ENCODE results near the gene LUC7L.
A peak's percentile ranks its signal among the peaks of the same experiment; 100 is the strongest.
"Not testable (repeated sequence)": the region's sequence is repeated elsewhere in the genome, so short reads cannot be mapped to it uniquely, and the experiment has no call there.

LUC7L gene, protein sequence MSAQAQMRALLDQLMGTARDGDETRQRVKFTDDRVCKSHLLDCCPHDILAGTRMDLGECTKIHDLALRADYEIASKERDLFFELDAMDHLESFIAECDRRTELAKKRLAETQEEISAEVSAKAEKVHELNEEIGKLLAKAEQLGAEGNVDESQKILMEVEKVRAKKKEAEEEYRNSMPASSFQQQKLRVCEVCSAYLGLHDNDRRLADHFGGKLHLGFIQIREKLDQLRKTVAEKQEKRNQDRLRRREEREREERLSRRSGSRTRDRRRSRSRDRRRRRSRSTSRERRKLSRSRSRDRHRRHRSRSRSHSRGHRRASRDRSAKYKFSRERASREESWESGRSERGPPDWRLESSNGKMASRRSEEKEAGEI

DNA sequence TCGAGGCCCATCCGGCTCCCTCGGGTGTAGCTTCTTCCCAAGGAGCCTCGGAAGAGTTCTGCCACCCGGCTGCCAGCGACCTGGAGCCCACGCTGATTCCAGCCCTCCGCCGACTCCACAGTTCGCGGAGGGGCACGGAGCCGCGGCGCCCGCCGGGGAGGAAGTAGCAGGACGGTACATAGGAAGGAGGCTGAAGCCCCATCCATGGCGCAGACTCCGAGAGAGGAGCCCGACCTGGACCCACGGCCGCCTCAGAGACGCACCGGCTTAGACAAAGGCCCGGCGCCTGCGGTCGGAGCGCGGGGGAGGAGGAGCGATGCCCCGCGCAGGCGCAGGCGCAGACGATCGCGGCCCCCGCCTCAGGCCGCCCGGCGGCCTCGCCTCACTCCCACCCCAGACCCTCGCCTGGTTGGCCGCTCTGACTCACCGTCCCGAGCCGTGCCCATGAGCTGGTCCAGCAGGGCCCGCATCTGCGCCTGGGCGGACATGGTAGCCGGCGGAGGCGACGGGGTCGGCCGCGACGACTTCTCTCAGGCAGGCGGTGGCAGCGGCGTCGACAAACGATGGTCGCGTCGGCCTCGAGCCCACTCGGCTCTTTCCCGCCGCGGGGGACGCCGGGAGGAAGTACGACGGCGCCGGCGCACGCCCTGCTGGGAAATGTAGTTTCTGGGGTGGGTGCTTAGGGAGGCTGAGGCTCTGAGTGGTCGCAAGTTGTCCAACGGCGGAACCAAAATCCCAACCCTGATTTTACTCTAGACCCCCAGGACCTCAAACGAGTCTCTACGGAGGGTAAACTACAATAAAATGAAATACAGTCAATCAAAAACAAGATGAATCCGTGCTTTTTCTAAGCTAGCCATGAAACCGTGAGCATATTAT, at the start of gene LUC7L:
LUC7L (minus strand) TSS at position 598 of the 879 bp plus-strand sequence; CDS start at position 488, 110 bp downstream.
- peak; percentile 70 for DNase-seq

DNA sequence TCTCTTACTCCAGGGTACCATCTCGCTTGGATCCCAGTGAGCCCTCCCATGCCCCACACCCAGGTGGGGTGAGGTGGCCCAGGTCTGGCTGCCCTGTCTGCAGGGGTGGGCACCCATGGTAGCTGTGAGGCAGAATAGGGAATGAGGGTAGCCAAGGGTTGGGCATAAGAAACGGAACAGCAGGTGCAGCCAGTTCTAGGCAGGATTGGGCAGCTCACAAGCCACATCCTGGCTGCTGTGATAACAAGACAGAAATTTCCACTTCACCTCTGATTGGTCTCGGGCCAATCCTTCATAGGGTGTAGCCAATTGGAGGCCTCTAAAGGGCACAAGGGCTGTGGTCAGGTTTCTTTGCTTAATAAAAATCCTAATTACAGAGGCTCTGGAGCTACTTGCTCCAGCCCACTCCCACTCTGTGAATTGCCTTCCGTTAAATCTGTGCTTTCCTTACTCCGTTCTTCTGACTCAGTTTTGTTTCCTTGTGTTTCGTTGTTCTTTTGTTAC, 49.7 kb upstream of the LUC7L start:
- no peak for DNase-seq

DNA sequence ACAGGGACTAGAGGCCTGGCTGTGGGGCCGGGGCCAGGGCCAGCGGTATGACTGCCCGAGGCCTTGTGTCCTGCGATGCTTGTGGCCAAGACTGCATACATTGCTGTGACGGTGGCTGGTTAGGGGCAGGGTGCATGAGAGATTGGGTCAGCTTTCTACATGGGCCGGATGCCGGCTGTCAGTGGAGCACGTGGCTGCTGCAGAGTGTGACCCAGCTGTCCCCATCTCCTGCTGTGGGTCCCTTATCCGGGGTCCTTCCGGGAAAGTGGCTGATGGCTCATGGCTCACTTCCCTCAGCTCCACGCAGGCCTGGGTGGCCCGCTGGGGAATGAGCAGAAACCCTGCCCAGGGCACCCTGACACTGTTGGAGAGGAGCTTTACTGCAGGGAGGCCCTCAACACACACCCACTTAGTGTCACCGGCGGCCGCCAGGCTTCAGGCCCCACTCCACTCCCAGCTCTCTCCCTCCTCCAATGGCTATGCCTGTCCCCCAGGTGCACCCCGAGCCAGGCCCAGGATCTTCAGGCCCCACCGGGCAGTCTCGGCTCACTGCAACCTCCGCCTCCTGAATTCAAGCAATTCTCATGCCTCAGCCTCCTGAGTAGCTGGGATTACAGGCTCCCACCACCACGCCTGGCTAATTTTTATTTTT, 47.3 kb upstream of the LUC7L start:
- no peak for DNase-seq

- DNase-seq, result no peak
Observed at GRCh38 chr16:275786-276232, 46.6 kb upstream of the LUC7L start, which contains the start of gene RGS11. RGS11 (minus strand) TSS chr16:275944; CDS start chr16:275911, 33 bp downstream.

DNA sequence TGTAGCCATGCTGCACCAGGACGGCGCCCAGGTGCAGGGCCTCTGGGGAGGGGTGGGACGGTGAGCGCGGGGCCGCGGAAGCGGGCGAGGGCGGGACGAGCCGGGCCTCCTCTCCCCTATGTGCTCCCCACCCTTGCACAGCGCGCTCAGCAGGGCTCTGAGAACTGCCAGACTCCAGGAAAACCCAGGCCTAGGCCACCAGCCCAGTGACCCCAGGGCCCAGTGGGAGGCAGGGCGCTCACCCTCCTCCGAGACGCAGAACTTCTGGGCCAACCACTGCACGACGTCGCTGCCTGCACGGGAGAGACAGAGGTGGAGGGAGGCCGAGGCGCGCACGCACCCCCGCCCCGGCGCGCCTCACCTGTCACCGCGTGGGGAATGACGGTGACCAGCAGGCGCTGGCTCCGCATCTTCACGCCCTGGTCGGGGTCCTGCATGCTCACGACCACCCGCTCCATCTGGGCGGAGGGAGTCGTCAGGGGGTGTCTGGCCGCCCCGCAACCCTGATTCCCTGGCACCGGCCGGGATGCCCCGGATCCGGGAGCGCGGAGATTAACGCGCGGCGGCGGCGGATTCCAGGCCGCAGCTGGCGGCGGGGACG, 45.9 kb upstream of the LUC7L start:
- no peak for DNase-seq

DNA sequence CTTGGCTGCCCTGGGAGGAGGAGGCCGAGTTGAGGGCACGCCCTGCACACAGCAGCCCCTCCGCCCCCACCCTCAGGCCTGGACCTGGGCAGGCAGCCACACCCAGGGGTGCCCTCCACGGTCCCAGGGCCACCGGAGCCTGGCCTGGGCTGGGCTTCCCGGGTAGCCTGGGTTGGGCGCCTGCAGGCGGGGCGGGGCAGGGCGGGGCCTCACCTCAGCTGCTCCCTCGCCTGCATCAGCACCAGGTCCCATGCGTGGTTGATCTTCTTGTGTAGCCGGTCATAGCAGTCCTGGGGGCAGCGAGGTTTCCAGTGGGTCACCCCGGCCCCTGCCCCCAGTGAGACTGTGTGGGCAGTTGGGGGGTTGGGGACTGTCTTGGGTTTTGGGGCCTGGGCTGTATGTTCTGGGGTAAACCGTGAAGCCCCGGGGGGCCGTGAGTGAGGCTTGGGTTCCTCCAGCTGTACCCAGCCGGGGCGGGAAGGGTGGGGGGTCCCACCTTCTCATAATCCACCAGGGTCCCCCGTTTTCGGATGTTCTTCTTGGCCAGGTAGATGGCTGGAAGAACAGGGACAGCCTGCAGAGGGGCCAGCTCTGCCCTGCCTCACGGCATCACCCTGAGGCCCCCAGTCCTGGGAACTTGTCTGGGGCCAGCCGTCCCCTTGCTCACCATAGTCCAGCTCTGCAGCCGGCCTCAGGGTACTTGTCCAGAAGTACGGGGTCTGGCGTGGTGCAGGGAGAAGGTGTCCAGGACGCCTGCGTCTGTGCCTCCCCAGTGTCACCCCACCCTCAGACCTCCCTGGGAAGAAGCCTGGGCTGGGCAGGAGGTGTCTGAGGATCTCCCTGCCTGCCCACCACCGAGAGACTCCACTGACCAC, 44.5 kb upstream of the LUC7L start:
- no peak for DNase-seq

- DNase-seq, result no peak
Observed at GRCh38 chr16:272633-273546, 43.6 kb upstream of the LUC7L start.

DNA sequence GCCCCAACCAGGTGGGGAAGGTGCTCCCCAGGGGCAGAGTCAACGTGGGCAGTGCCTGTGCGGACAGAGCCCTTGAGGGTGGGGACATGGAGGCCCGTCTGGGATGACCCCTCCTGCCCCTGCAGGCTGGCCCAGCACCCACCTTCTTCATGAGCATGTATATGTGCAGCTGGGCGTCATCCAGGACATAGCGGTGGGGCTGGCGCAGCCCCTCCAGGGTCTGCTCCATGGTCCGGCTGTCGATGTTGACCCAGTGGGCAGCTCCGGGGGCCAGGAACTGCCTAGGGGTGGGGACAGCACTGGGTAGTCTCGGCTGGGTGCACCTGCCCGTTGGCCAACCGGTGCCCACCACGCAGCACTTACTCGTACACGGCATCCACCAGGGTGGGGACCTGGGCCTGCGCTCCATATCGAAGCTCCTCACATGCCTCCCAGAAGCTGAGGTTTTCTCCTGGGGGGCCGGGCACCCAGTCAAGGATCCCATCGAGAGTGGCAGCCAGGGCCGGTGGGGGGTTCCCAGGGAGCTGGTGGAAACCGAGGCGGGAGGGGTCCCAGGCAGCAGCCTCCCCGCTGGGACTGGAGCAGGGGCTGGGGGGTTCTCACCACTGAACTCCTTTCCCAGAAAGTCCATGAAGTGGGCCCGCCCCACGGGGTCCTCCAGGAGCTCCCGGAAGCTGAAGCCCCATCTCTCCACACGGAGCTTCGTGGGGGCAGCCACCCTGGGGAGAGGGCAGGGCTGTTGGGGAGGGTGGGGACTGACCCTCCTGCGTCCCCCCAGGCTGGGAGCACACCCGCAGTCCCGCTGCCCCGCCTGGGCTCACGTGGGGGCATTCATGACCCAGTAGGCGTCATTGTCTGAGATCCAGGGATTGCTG, 41.4 kb upstream of the LUC7L start:
- no peak for DNase-seq

DNA sequence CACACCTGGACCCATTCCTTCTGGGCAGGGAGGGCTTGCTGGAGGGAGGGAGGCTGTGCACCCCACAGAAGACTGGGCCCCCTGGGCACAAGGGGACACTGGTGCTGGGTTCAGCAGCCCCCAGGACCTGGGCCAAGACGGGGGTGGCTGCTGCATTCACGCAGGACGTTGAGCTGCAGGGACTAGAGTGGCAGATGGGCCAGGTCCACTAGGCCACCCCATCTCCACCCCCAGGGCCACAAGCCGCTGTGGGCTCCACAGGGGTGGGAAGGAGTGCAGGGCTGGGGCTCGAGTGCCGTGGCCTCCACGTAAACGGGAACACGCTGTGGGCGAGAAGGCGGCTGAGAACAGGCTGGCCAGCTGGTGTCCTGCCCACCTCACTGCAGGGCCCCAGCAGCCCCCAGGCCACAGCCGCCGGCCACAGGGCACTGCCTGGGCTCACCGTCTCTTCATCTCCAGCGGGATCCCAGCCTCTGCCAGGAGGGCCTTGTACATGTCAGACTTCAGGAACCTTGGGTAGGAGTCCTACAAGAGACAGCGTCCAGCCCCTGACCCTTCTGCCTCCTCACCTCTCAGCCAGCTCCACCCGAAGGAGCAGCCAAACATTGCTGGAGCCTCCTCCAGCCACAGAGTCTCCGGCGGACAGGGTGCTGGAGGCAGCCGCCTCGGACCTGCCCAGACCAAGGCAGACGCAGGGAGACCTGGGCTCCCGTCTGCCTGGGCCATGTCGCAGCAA, 40.0 kb upstream of the LUC7L start:
- DNase-seq, result no peak

DNA sequence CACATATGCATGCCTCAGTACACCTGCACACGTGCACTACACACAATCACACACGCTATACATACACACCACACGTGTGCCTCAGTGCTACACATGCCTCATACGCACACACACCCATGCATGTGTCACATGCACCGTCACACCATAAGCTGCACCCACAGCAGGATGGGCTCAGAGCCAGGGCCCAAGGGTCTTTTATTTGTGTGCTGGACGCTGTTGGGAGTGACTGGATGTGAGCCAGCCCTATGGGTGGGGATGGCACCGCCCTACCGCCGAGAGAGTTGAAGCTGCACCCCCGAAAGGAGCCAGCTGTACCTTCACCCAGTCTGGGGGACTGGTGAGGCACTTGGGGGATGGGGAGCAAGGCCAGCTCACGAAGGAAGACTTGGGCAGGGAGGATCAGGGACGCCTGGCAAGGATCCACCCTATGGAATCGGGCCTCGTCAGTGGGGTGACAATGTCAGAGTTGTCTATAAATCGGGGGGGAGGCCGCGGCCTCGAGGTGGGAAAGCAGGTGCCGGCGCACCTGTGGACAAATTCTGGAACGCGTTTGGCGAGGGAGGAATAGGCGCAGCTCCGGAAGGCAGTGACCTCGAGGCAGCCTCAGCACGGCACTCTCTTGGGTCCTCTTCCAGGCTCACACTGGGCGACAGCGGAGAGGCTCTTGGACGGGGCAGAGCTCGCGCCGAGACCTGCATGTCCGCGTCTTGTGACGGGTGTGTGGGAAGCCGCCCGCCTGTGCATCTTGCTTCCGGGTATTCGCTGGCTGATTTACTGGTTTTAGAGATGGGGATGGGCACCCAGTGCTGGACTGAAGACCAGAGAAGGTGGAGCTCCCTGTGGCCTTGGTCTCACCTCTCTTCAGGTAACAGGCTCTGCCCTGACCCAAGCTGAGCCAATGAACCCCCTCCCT, 39.1 kb upstream of the LUC7L start:
- DNase-seq, result no peak

GRCh38 chr16:267562-267961, 38.3 kb upstream of the LUC7L start:
- DNase-seq, result not testable (repeated sequence)

DNA sequence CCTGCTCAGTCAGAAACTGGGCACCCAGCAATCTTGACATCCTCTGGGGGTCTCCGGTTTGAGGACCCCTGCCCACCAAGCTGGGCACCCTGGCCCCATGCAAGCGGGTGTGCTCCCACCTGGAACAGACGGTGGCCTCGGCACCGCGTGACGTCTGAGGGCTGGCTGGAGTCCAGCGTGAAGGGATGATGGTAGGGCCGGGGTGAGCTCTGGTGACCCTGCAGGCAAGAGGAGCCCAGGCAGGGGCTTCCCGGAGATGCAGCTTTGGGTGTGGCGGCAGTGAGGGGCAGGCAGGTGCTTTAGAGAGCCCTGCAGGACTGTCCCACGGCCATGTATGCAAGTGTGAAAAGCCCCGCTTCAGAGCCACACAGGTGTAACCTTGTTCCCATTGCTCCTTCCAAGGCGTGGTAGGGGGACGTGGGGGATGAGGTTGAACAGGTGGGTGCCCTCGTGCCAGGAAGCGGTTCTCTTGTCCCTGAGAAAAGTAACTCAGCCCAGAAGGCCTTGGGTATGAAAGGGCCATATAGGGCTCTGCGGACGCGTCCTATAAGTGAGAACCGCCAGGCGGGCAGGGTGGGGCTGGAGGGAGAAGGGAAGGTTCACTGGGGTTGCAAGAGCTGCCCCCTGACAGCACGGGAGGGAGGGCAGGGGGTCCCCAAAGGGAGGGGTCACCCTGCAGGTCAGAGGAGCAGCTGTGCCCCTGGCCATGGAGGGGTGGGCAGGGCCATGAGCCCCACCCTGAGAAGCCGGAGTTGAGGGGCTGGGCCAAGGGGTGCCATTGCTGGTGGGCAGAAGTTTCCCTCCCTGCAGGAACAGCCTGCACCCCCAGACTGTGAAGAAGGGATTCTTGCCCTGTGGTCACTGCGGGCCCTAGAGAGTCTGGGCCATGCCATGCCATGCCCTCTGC, 37.3 kb upstream of the LUC7L start:
- no peak for DNase-seq

DNA sequence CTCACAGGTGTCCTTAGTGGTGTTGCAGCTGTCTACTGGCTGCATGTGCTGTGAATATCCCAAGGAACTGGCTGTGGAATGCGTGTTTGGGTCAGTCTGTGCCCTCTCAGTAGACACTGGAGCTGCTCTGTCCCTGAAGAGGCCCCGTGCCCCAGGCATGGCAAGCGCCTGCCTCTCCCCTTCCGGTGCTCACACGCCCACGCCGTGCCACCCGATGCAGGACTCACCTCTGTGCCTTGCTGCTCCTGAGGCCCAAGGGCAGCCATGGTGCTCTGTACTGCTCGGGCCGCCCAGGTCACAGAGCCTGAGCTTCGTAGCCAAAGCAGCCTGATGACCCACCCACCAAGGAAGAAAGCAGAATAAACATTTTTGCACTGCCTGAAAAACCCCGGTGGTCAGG, 36.5 kb upstream of the LUC7L start:
- DNase-seq, result no peak

GRCh38 chr16:265002-265529, 35.8 kb upstream of the LUC7L start:
- no peak for DNase-seq

GRCh38 chr16:264440-264951, 35.2 kb upstream of the LUC7L start:
- no peak for DNase-seq

DNA sequence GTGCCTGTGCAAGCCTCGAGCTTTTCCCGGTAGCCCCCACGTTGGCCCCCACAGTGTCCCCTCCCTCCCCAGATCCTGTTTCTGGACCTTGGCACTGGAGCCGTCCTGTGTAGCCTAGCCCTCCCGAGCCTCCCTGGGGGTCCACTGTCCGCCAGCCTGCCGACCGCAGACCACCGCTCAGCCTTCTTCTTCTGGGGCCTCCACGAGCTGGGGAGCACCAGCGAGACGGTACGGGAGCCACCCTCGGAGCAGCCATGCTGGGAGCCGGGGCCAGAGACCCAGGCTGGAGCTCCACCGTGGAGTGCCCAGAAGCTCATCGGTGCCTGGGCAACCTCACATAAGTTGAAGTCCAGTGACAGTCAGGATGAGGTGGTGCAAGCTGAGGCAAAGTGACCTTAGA, 34.7 kb upstream of the LUC7L start:
- DNase-seq, result no peak
